ENCODE data around the gene CHURC1. TPM values are rescaled to one million over a fixed set of nuclear protein-coding genes. Genes with fewer than 3 reads are reported as not detected.

Gene CHURC1
- total and polyA plus RNA-seq, 2 of the 13 experiments (the other 11 are each of a cell fraction or from before 2014, with no cell fraction given) = 41.1 to 74.4 TPM

GRCh38 chr14:64873506-64874219 is 40.6 kb upstream of the CHURC1 start (continued):
- TF ChIP-seq, protein P1, sequence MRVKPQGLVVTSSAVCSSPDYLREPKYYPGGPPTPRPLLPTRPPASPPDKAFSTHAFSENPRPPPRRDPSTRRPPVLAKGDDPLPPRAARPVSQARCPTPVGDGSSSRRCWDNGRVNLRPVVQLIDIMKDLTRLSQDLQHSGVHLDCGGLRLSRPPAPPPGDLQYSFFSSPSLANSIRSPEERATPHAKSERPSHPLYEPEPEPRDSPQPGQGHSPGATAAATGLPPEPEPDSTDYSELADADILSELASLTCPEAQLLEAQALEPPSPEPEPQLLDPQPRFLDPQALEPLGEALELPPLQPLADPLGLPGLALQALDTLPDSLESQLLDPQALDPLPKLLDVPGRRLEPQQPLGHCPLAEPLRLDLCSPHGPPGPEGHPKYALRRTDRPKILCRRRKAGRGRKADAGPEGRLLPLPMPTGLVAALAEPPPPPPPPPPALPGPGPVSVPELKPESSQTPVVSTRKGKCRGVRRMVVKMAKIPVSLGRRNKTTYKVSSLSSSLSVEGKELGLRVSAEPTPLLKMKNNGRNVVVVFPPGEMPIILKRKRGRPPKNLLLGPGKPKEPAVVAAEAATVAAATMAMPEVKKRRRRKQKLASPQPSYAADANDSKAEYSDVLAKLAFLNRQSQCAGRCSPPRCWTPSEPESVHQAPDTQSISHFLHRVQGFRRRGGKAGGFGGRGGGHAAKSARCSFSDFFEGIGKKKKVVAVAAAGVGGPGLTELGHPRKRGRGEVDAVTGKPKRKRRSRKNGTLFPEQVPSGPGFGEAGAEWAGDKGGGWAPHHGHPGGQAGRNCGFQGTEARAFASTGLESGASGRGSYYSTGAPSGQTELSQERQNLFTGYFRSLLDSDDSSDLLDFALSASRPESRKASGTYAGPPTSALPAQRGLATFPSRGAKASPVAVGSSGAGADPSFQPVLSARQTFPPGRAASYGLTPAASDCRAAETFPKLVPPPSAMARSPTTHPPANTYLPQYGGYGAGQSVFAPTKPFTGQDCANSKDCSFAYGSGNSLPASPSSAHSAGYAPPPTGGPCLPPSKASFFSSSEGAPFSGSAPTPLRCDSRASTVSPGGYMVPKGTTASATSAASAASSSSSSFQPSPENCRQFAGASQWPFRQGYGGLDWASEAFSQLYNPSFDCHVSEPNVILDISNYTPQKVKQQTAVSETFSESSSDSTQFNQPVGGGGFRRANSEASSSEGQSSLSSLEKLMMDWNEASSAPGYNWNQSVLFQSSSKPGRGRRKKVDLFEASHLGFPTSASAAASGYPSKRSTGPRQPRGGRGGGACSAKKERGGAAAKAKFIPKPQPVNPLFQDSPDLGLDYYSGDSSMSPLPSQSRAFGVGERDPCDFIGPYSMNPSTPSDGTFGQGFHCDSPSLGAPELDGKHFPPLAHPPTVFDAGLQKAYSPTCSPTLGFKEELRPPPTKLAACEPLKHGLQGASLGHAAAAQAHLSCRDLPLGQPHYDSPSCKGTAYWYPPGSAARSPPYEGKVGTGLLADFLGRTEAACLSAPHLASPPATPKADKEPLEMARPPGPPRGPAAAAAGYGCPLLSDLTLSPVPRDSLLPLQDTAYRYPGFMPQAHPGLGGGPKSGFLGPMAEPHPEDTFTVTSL (CRISPR knock-in tag; IDR thresholded peaks at IDR 0.05; ENCODE audit: borderline replicate concordance) = no peak

- Histone ChIP-seq H3K9ac (ENCODE audit: insufficient read depth, low read depth, low read length) (no peak overlapping the region), H3K9me3 (ENCODE audit: low read length) (no peaks in the 10 kb centered on the region), H3K4me3 (replicated peaks in 1 of 3; ENCODE audit: insufficient read depth in 1 of 3, low read depth in 2 of 3, low read length in 3 of 3) (no peak overlapping the region), H3K4me1 (ENCODE audit: insufficient read depth, low read length) (peaks cover 7% of the 10 kb centered on the region; the same call in 1 of the 2 replicates), H3K27ac (ENCODE audit: extremely low read length, insufficient read depth, low read length) (no peak overlapping the region), H3K36me3 (replicated peaks in 1 of 2; ENCODE audit: control insufficient read depth in 1 of 2, insufficient read depth in 2 of 2, low read length in 2 of 2) (no peaks in the 10 kb centered on the region), H4K20me1 (ENCODE audit: insufficient read depth, low read length) (no peaks in the 10 kb centered on the region), H3K79me2 (ENCODE audit: insufficient read depth, low read length) (no peaks in the 10 kb centered on the region), H3K4me2 (ENCODE audit: low read depth, low read length) (no peak overlapping the region), H3K27me3 (ENCODE audit: control insufficient read depth in 1 of 2, insufficient read depth in 2 of 2, low read length in 2 of 2) (peaks cover 10 to 62% of the 10 kb centered on the region in 2 experiments), H2AFZ (ENCODE audit: low read length) (no peak overlapping the region)
- WGBS (ENCODE audit: low lambda C conversion rate) = 0% methylated on average over 4 of the region's 4 CpGs
- POLR2A ChIA-PET = no interaction called here
- CTCF ChIA-PET (ENCODE audit: low intra/inter-chr PET ratio, low total read pairs) = no interaction called here
- FAIRE-seq (no peak), DNase-seq (ENCODE audit: low spot score) (no peak), ATAC-seq (no peak)
- BruUV-seq (replicated peaks) = no TSS peak
- intact Hi-C loops (cut with micrococcal nuclease; ENCODE audit: unreplicated experiment) = no loop called here
- in situ Hi-C loops (cut with HindIII; ENCODE audit: extremely low pct_ligation_motif_present, low pct_unique_long_range_greater_than_20kb) = loop anchor here (25.0 kb wide), 1 partner anchor 213 kb away; no protein-coding TSS in a partner anchor
- no peak for TF ChIP-seq KIAA2018 (CRISPR knock-in tag; IDR thresholded peaks at IDR 0.05; ENCODE audit: borderline replicate concordance)
Observed at GRCh38 chr14:64875350-64875749, 38.9 kb upstream of the CHURC1 start.
